GM19452 (cell line): ENCODE data around the gene PSMA2.
"Not testable (repeated sequence)": the region's sequence is repeated elsewhere in the genome, so short reads cannot be mapped to it uniquely, and the experiment has no call there.

Experiments
- ATAC-seq: cut with Tn5 transposase; IDR thresholded peaks from one replicate; pipeline ENCODE4 v1.9.1; 2021; ENCODE audit not compliant: unreplicated experiment

Gene PSMA2

GRCh38 chr7:42910306-42910705, 21.7 kb downstream of the PSMA2 start:
- no peak for ATAC-seq

- no peak for ATAC-seq
Measured at GRCh38 chr7:42907316-42907715, 24.7 kb downstream of the PSMA2 start.

GRCh38 chr7:42906181-42906580, 25.8 kb downstream of the PSMA2 start:
- ATAC-seq, result no peak

GRCh38 chr7:42902331-42902730, 29.6 kb downstream of the PSMA2 start:
- ATAC-seq, result no peak

GRCh38 chr7:42900842-42901241, 31.1 kb downstream of the PSMA2 start:
- no peak for ATAC-seq

GRCh38 chr7:42893346-42894240, 38.4 kb downstream of the PSMA2 start:
- ATAC-seq, result no peak

GRCh38 chr7:42886893-42887505, 45.0 kb downstream of the PSMA2 start:
- no peak for ATAC-seq

GRCh38 chr7:42886129-42886528, 45.8 kb downstream of the PSMA2 start:
- ATAC-seq, result no peak

GRCh38 chr7:42885183-42885582, 46.8 kb downstream of the PSMA2 start:
- not testable (repeated sequence) for ATAC-seq

GRCh38 chr7:42883950-42884349, 48.0 kb downstream of the PSMA2 start:
- no peak for ATAC-seq

- no peak for ATAC-seq
Measured at GRCh38 chr7:42880392-42880791, 51.6 kb downstream of the PSMA2 start.

GRCh38 chr7:42878303-42878702, 53.7 kb downstream of the PSMA2 start:
- no peak for ATAC-seq

GRCh38 chr7:42877862-42878261, 54.1 kb downstream of the PSMA2 start:
- ATAC-seq, result no peak

- peak; percentile 86 for ATAC-seq
Measured at GRCh38 chr7:42876182-42877068, 55.5 kb downstream of the PSMA2 start.

GRCh38 chr7:42869131-42870020, 62.6 kb downstream of the PSMA2 start:
- peak; percentile 94 for ATAC-seq

GRCh38 chr7:42868480-42868879, 63.5 kb downstream of the PSMA2 start:
- no peak for ATAC-seq
